Body of pancreas (tissue), 4 donors: ENCODE data around the gene XKR3. TPM values are rescaled to one million over a fixed set of nuclear protein-coding genes. Genes with fewer than 3 reads are reported as not detected.

Experiments used
- ATAC-seq: fragments of 150-250 bp; one replicate; pipeline ENCODE4 v1.9.1; 2016
- DNase-seq, 4 donors: peaks; one replicate each; pipeline ENCODE4 v3.0.0-alpha.2; 2019
- H3K27ac ChIP-seq, 4 donors: fragments of 200-600 bp; sonication (generic); 1 replicate in 3 of 4; 2 replicates in 1 of 4; pipeline versions ENCODE4 v1.5.1 to v1.6.1; 2016 to 2019; ENCODE audit warnings: mild to moderate bottlenecking in 1 of 4, mixed read lengths in 1 of 4, moderate library complexity in 1 of 4
- H3K27me3 ChIP-seq, 2 donors: fragments of 200-600 bp; sonication (generic); one replicate each; pipeline ENCODE4 v1.6.0; 2016; ENCODE audit warnings: mild to moderate bottlenecking in 1 of 2
- H3K36me3 ChIP-seq, 2 donors: fragments of 200-600 bp; sonication (generic); replicated peaks in 1 of 2; 2 replicates each; pipeline ENCODE4 v1.5.1; 2016; ENCODE audit warnings: low read depth in 2 of 2; ENCODE audit not compliant: insufficient read depth in 1 of 2
- H3K4me1 ChIP-seq: fragments of 200-600 bp; sonication (generic); one replicate; pipeline ENCODE4 v1.6.0; 2016
- H3K4me3 ChIP-seq, 2 donors: fragments of 200-600 bp; sonication (generic); 1 replicate in 1 of 2; 2 replicates in 1 of 2; pipeline ENCODE4 v1.5.1; 2016 to 2019
- H3K9me3 ChIP-seq, 3 donors: fragments of 200-600 bp; sonication (generic); 1 replicate in 2 of 3; 2 replicates in 1 of 3; pipeline ENCODE4 v1.5.1; 2016
- POLR2A ChIP-seq, 3 donors: fragments of 450-650 bp; IDR thresholded peaks; one replicate each; pipeline ENCODE4 v1.6.1; 2016; ENCODE audit warnings: antibody characterized with exemption in 3 of 3, mild to moderate bottlenecking in 2 of 3
- WGBS, 2 donors: methylation state at CpG; one replicate each; pipeline ENCODE4 v1.1.5; 2017; 5-methylcytosine and 5-hydroxymethylcytosine counted together
- intact Hi-C: fragments of 100-400 bp; cut with DNase I; formaldehyde crosslinking; loops from one replicate; pipeline ENCODE4 v1.15.1; 2023
- total RNA-seq, 2 donors: library from RNA; depleted of rRNA; stranded (reverse); fragments of >200 nt; gene quantifications; one replicate each; pipeline ENCODE4 v1.1.0, GENCODE V29; 2016
- TF ChIP-seq, protein P1 (sequence below), 7 experiments: fragments of 450-650 bp in 4 of 7; fragments of 200-600 bp in 3 of 7; sonication (generic) in 3 of 7; IDR thresholded peaks; one replicate each; pipeline ENCODE4 v1.5.1; 2016 to 2019; ENCODE audit warnings: antibody characterized with exemption in 7 of 7

The XKR3 gene
- total RNA-seq, 2 donors from 2014 or later = not detected

DNA sequence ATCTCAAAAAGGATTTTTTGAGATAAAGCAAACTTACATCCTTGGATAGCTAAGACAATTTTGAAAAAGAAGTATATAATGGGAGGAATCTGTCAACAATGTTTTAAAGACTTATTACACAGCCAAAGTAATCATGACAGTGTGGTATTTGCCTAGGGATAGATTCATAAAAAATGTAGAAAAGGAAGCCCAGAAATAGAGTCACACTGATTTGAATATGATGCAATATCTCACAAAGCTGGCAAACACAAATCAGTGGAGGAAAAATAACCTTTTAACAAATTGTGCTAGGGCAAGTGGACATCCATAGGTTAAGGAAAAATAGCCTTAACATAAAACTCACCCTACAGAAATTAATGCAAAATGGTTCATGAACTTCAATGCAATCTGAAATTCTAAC is 6.0 kb downstream of the XKR3 start:
- Histone ChIP-seq H3K4me1 (no peaks in the 10 kb centered on the region), H3K27me3 (no peaks in the 10 kb centered on the region), H3K27ac (no peak overlapping the region), H3K36me3 (no peaks in the 10 kb centered on the region), H3K4me3 (no peak overlapping the region), H3K9me3 (no peaks in the 10 kb centered on the region)
- DNase-seq (no peak), ATAC-seq (no peak)
- intact Hi-C loops = no loop called here
- no peak for TF ChIP-seq POLR2A (IDR thresholded peaks at IDR 0.05)
- TF ChIP-seq, protein P1, sequence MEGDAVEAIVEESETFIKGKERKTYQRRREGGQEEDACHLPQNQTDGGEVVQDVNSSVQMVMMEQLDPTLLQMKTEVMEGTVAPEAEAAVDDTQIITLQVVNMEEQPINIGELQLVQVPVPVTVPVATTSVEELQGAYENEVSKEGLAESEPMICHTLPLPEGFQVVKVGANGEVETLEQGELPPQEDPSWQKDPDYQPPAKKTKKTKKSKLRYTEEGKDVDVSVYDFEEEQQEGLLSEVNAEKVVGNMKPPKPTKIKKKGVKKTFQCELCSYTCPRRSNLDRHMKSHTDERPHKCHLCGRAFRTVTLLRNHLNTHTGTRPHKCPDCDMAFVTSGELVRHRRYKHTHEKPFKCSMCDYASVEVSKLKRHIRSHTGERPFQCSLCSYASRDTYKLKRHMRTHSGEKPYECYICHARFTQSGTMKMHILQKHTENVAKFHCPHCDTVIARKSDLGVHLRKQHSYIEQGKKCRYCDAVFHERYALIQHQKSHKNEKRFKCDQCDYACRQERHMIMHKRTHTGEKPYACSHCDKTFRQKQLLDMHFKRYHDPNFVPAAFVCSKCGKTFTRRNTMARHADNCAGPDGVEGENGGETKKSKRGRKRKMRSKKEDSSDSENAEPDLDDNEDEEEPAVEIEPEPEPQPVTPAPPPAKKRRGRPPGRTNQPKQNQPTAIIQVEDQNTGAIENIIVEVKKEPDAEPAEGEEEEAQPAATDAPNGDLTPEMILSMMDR (IDR thresholded peaks at IDR 0.05) = no peak

DNA sequence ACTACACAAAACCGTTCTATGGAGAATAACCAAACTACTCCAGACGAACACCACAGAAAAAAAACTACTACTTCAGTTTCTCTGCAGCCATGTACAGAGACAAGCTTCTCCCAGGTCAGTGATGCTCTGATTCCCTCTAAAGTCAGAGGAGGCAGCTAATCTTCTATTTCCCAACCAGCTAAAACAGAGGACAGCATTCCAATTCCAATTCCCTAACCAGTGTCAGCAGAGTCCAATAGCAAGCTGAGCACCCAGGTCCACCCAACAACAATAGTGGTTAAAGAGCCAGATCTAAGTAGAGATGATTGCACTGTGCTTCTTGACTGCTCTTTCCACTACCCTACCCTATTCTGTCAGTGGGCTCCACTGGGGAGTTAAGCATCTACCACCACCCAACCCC is 6.7 kb downstream of the XKR3 start:
- no peak for ATAC-seq
- intact Hi-C loops = no loop called here
- Histone ChIP-seq H3K27me3 (no peaks in the 10 kb centered on the region), H3K27ac (no peak overlapping the region), H3K4me1 (no peaks in the 10 kb centered on the region), H3K4me3 (no peak overlapping the region), H3K36me3 (no peaks in the 10 kb centered on the region), H3K9me3 (no peaks in the 10 kb centered on the region)
- no peak for DNase-seq
- TF ChIP-seq POLR2A (IDR thresholded peaks at IDR 0.05) = no peak
- TF ChIP-seq, protein P1 (IDR thresholded peaks at IDR 0.05) = no peak
- 35 to 48% methylated on average over 2 of the region's 2 CpGs for WGBS, 2 donors

DNA sequence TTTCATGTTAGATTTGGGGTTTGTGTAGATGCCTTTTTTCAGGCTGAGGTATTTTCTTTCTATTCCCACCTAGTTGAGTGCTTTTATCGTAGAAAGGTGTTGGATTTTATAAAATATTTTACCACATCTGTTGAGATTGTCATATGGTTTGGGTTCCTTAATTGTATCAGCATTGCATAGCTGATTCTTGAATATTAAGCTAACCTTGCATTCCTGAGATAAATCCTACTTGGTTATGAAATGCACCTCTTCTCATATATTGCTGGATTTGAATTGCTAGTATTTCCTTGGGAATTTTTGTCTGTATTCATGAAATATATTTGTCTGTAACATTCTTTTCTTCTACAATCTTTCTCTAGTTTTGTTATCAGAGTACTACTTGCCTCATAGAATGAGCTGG is 10.1 kb downstream of the XKR3 start:
- intact Hi-C loops = no loop called here
- Histone ChIP-seq H3K4me3 (no peak overlapping the region), H3K36me3 (no peaks in the 10 kb centered on the region), H3K9me3 (no peaks in the 10 kb centered on the region), H3K4me1 (no peaks in the 10 kb centered on the region), H3K27me3 (no peaks in the 10 kb centered on the region), H3K27ac (no peak overlapping the region)
- TF ChIP-seq, protein P1 (IDR thresholded peaks at IDR 0.05) = no peak
- TF ChIP-seq POLR2A (IDR thresholded peaks at IDR 0.05) = no peak
- no peak for ATAC-seq
- DNase-seq = no peak
- 33 to 53% methylated on average over 1 of the region's 1 CpG for WGBS, 2 donors

DNA sequence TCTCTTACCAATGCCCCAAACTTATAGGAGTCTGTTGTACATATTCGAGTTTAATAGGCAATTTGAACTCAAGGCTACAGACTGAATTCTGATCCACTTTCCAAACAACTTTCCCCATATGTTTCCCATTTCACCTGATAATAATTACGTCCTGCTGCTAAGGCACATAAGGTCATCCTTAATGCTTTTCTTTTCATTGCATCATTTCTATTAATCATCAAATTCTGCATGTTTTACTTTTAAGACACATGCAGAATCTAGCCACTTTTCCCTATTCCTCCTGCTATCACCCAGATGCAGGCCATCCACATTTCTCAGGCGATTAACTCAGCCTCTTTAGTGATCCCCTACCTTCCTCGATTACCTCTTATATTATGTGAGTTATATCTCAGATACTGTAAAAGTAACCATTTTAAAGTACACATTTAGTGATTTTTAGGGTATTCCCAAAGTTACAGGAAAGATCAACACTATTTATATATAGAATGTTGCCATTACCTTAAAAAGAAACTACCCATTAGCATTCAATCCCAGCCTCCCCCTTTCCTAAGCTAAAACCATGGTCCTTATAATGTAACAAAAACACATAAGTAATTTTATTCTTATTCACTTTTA is 14.9 kb downstream of the XKR3 start:
- ATAC-seq (no peak), DNase-seq (no peak)
- Histone ChIP-seq H3K4me1 (no peaks in the 10 kb centered on the region), H3K4me3 (no peak overlapping the region), H3K27ac (no peak overlapping the region), H3K9me3 (no peaks in the 10 kb centered on the region), H3K27me3 (no peaks in the 10 kb centered on the region), H3K36me3 (no peaks in the 10 kb centered on the region)
- intact Hi-C loops = no loop called here
- TF ChIP-seq, protein P1 (IDR thresholded peaks at IDR 0.05) = no peak
- TF ChIP-seq POLR2A (IDR thresholded peaks at IDR 0.05) = no peak
- 52 to 54% methylated on average over 4 of the region's 4 CpGs for WGBS, 2 donors

DNA sequence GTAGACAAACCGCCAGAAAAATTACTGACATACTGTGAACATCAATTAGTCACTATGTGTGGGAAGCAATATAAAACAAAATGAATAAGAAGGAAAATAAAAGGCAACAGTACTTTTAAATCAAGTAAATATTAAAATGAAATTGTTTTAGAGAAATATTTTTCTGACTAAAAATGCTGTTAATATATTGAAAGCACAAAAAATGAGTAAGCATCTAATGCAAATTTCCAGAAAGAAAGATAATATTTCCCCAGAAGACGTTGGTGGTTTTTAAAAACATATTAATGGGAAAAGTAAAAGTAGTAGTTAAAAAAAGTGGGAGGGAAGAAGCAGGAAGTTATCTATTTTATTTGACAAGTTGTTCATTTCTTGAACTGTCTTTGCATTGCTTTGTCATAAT is 16.5 kb downstream of the XKR3 start:
- Histone ChIP-seq H3K27ac (no peak overlapping the region), H3K4me3 (no peak overlapping the region), H3K27me3 (no peaks in the 10 kb centered on the region), H3K9me3 (no peaks in the 10 kb centered on the region), H3K4me1 (no peaks in the 10 kb centered on the region), H3K36me3 (no peaks in the 10 kb centered on the region)
- ATAC-seq = no peak
- TF ChIP-seq POLR2A (IDR thresholded peaks at IDR 0.05) = no peak
- TF ChIP-seq, protein P1 (IDR thresholded peaks at IDR 0.05) = no peak
- 32% methylated on average over 2 of the region's 2 CpGs for WGBS, 2 donors
- DNase-seq = no peak
- intact Hi-C loops = no loop called here
